ENCODE data around the gene SAP130. TPM values are rescaled to one million over a fixed set of nuclear protein-coding genes. Genes with fewer than 3 reads are reported as not detected.

SAP130 gene
- total and polyA plus RNA-seq, 9 donors = 6.1 to 28.3 (median 24.0) TPM

DNA sequence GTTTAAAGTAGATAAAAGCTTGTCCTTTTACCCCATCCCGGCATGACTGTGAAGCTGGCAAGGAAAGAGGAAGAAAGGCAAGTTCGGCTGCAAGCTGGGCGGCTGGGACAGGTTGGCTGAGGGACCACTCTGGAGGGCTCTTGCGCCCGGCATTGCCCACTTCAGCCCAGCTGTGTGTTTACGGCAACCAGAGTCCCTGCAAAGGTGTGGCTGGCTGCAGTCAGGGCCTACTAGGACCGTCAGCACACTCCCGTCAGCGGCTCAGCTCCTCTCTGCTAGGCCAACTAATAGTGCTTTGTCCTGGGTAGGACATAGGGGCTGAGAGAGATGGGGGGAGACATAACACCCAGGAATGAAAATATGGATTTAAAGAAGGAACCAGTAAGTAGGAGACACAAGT lies 11.7 kb upstream of the SAP130 start:
- intact Hi-C loops (cut with DNase I) = no loop called here
- H3K27ac ChIP-seq = no peak overlapping the region
- DNase-seq = no peak
- no peaks in the 10 kb centered on the region for H3K9me3 ChIP-seq
- no peak overlapping the region for H3K4me3 ChIP-seq
- no peaks in the 10 kb centered on the region for H3K4me1 ChIP-seq (ENCODE audit: insufficient read depth)
- TF ChIP-seq CTCF (IDR thresholded peaks at IDR 0.05) (no peak), EP300 (IDR thresholded peaks at IDR 0.05) (no peak), POLR2A (IDR thresholded peaks at IDR 0.05) (no peak)
- WGBS, 3 donors = 83 to 86% (median 84%) methylated on average over 9 of the region's 9 CpGs
- no peaks in the 10 kb centered on the region for H3K36me3 ChIP-seq
- H3K27me3 ChIP-seq = no peaks in the 10 kb centered on the region

DNA sequence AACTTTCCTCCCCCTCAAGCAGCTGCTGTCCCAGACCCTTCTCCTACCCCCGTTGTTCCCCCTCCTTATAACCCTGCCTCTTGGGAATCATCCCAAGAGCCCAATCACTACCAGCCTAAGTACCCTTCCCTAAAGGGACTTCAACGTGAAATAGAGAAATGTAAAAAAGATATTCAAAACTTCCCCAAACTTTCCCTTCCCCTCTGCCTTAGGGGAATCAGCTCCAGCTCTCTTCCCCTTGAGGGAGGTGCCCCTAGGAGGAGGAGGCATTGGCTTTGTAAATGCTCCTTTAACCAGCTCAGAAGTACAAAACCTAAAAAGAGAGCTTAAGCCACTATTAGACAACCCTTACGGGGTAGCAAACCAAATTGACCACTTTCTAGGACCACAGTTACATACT lies 10.6 kb upstream of the SAP130 start:
- 68 to 74% (median 70%) methylated on average over 3 of the region's 3 CpGs for WGBS, 3 donors

GRCh38 chr2:128037649-128038048 lies 9.8 kb upstream of the SAP130 start:
- no peaks in the 10 kb centered on the region for H3K27me3 ChIP-seq
- no peaks in the 10 kb centered on the region for H3K9me3 ChIP-seq
- no peak overlapping the region for H3K27ac ChIP-seq
- intact Hi-C loops (cut with DNase I) = no loop called here
- 82 to 90% (median 89%) methylated on average over 5 of the region's 5 CpGs for WGBS, 3 donors
- H3K4me3 ChIP-seq = no peak overlapping the region
- H3K36me3 ChIP-seq = no peaks in the 10 kb centered on the region
- TF ChIP-seq EP300 (IDR thresholded peaks at IDR 0.05) (no peak), CTCF (IDR thresholded peaks at IDR 0.05) (no peak), POLR2A (IDR thresholded peaks at IDR 0.05) (no peak)
- H3K4me1 ChIP-seq (ENCODE audit: insufficient read depth) = no peaks in the 10 kb centered on the region
- no peak for DNase-seq

More for the DNA sequence above, 10.6 kb upstream of the SAP130 start:
- Histone ChIP-seq H3K36me3 (no peaks in the 10 kb centered on the region), H3K4me1 (ENCODE audit: insufficient read depth) (no peaks in the 10 kb centered on the region), H3K4me3 (no peak overlapping the region), H3K9me3 (no peaks in the 10 kb centered on the region), H3K27ac (no peak overlapping the region), H3K27me3 (no peaks in the 10 kb centered on the region)
- TF ChIP-seq CTCF (IDR thresholded peaks at IDR 0.05) = no peak
- no peak for TF ChIP-seq EP300 (IDR thresholded peaks at IDR 0.05)
- no peak for TF ChIP-seq POLR2A (IDR thresholded peaks at IDR 0.05)
- DNase-seq = no peak
- intact Hi-C loops (cut with DNase I) = no loop called here

- Histone ChIP-seq H3K27ac (no peak overlapping the region), H3K4me3 (no peak overlapping the region), H3K27me3 (no peaks in the 10 kb centered on the region), H3K9me3 (no peaks in the 10 kb centered on the region), H3K4me1 (ENCODE audit: insufficient read depth) (no peaks in the 10 kb centered on the region), H3K36me3 (no peaks in the 10 kb centered on the region)
- 86 to 92% (median 90%) methylated on average over 10 of the region's 10 CpGs for WGBS, 3 donors
- DNase-seq = no peak
- TF ChIP-seq POLR2A (IDR thresholded peaks at IDR 0.05) (no peak), EP300 (IDR thresholded peaks at IDR 0.05) (no peak), CTCF (IDR thresholded peaks at IDR 0.05) (no peak)
- intact Hi-C loops (cut with DNase I) = no loop called here
Observed at GRCh38 chr2:128036748-128037607, 9.1 kb upstream of the SAP130 start.
